CD1c-positive myeloid dendritic cell (primary cell): ENCODE results near the gene CADM1.

Experiments used
- DNase-seq: peaks from one replicate; pipeline ENCODE4 v3.0.0-alpha.2; 2016; ENCODE audit errors: extremely low spot score

The CADM1 gene

DNA sequence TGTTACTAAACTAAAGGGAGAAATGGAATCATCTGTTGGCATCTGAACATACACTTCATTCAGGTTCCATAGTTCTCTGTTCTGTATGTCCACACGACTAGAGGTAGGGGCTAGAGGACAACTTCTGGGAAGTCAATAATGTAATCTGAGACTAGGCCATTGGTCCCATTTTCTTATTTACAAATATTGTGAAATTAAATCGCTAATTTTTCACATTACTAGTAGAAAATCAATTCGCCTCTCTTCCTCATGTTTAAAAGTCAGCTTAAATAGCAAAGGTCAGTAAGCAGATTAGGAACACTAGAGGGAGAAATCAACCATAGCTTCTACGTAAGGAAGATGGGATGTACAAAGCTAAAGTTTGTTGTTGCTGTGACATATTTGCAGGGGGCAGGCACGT lies 59.7 kb downstream of the CADM1 start:
- no peak for DNase-seq

GRCh38 chr11:115439969-115440540 lies 64.2 kb downstream of the CADM1 start:
- no peak for DNase-seq

GRCh38 chr11:115439385-115439784 lies 64.8 kb downstream of the CADM1 start:
- DNase-seq = no peak

DNA sequence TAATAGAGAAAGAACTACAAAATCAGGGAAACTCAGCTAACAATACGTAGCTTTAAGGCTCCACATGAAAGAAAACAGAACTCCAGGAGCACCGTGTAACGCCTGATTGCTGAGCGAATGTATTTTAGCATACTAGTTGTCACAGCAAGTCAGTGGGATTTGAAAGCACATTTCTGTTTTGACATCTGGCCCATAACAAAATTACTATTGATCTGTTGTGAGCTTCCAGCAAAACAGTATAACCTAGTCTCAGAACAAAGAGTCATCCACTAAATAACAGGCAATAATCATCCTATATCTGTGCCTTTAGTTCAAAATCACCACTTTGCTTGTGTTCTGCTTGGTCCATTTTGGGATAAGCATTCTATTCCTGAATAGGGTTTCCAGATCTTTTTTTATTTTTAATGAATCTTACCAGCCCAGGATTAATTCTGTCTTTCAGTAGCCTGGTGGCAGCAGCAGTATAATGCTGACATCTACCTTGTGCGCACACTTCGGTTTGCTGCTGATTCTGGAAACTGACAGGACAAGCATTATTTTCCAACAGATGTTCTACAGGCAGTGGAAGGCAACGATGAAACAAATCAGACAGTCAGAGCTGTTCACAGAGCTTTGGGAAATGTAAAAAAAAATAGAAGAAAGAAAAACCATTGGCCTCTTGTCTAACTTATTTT lies 66.2 kb downstream of the CADM1 start:
- DNase-seq = no peak

- no peak for DNase-seq
These were observed 73.9 kb downstream of the CADM1 start for GRCh38 chr11:115430345-115430744.

GRCh38 chr11:115428306-115428705 lies 75.9 kb downstream of the CADM1 start:
- DNase-seq = no peak

DNA sequence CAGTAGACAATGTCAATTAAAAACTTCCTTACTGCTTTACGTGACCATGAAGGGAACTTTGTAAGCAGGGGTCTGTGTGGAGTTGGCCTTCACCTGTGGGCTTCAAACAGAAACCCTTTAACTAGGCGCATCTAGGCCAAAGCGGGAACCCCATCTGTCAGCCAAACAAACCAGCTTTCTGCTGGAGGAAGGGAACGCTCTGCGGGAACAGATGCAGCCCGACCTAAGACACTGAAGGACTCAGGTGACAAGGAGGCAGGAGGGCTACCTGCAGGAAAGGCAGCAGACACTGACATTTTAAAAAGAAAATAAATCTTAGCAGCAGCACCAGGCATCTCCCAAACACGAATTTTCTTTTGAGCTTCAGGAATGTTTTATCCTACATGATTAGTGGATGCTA lies 78.4 kb downstream of the CADM1 start:
- no peak for DNase-seq

DNA sequence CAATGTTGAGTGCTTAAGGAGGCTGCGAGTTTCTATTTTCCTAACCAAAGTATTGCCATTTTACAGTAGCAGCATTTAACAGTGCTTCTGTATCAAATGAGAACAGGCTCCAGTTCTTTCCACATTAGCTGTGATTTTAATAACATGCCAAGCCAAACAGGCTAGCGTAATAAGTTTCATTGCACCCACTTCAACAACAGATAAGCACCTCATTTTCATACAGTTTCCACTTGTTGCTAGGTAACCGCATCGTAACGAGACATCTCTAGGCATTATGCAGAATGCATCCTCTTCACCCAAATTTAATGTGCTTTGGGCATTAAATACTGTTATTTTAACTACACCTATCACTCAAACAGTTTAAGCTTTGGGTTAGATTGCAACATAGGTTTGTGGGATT lies 79.0 kb downstream of the CADM1 start:
- no peak for DNase-seq

GRCh38 chr11:115423728-115424459 lies 80.3 kb downstream of the CADM1 start:
- no peak for DNase-seq

DNA sequence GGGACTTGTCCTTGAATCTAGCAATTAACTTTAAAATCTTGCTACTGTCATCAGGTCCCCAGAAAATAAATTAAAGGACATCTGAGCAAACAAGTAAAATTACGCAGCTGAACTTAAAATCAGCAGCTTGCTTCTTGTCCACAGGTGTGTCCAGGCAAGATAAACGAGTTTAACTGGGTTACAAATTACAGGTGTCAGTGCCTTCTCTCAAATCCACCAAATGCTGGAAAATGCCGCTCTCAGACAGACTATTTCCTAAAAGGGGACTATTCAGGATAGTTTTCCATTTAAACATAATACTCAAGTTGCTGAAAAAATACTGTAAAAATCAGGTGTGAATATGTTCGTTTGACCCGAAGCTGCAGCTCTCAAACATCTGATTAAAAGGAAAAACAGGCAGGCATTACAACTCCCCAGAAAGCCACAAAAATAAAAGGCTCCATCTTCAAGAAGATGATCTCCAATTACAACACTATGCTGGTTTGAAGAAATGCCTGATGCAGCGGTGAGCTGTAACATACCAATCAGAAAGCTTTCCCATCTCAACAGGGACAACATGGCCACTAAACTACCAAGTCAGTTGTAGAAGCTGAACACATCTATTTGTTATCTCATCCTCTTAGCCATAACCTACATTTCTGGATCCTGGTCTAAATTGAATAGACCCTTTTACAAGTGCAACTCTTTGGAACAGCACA lies 82.1 kb downstream of the CADM1 start:
- DNase-seq = no peak

DNA sequence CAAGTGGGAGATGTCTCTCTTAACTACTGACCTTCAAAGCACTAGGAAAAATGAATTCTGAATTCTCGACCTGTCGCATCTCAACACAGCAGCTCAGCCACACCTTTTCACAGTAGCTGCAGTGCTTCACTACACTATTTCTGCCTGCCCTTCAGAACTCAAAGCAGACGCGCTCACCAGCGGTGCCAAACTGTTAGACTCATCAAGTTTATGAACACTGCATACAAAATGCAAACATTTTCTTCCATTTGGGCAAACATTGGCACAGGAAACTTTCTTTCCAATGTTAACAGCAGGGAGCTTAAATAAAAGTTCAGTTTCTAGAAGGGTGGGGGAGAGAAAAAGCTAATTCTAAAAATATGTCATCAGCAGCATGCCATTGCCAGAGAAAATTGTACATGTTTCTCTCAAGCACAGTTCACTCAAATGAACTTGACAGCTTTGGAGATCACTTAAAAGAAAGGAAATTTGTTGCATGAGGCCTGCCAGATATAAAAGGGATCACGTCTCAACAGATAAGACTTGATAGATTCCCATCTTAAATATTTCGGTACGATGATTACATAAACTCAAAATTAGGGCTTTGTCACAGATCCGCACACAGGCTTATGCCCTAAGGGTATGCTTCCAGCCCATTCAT lies 82.7 kb downstream of the CADM1 start:
- no peak for DNase-seq

DNA sequence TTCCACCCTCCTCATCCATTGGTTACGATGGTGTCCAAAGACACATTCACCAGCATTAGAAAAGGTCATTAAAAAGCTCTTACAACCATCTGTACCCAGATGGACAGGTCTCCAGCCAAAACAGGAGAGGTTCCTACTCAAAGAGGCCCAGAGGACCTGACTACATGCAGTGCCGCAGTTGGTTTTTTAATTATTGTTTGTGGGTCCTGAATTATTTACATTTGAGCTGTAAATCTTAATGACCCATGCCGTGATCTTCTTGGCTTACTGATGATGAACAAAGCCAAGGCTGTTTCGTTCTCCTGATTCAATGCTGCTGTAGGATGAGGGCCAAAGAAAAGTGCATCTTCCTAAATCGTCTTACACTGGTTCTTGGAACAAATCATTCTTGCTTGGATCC lies 83.7 kb downstream of the CADM1 start:
- no peak for DNase-seq

GRCh38 chr11:115418626-115419025 lies 85.6 kb downstream of the CADM1 start:
- no peak for DNase-seq

GRCh38 chr11:115418081-115418480 lies 86.1 kb downstream of the CADM1 start:
- no peak for DNase-seq

- DNase-seq = no peak
These were observed 93.1 kb downstream of the CADM1 start for GRCh38 chr11:115411120-115411519.

GRCh38 chr11:115409691-115410220 lies 94.5 kb downstream of the CADM1 start:
- DNase-seq = no peak

DNA sequence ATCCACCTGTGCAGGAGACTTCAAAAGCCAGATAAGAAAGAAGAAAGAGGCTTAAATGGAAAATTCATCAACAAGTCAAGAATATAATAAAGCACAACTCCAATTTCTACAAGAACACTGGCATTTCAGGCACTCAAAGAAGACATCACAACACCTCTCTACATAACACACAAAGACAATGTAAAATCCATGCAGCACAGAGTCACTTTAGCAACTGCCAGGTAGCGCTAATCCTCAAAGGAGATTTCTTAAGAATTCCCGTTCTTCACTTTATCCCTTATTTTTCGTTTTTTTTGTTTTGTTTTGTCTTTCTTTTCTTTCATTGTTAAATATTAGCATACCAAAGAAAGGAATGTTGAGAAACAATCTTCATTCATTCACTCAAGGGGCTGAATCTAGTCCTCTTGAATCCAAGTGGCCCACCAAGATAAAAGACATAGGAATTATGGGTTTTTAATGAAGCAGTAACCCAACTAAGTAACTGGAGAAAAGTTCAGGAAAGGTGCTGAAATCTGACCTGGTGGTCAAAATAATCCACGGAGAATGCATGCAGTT lies 95.0 kb downstream of the CADM1 start:
- no peak for DNase-seq

GRCh38 chr11:115408036-115408921 lies 95.9 kb downstream of the CADM1 start:
- no peak for DNase-seq

GRCh38 chr11:115407496-115407895 lies 96.7 kb downstream of the CADM1 start:
- DNase-seq = no peak

DNA sequence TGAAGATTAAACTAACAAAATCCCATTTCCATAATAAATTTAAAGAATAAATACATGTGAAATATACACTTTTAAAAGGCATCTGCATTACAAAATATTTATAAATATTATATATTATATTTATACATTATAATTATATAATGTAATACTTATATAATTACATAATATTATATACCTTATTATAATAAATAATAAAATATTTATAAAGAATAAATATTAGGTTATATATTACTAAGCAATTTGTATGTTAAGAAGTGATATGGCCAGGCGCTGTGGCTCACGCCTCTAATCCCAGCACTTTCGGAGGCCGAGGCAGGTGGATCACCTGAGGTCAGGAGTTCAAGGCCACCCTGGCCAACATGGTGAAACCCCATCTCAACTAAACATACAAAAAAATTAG lies 97.8 kb downstream of the CADM1 start:
- DNase-seq = no peak
